Measurements from ENCODE around the gene VPS16.
"Not testable (repeated sequence)": the region's sequence is repeated elsewhere in the genome, so short reads cannot be mapped to it uniquely, and the experiment has no call there.

The VPS16 gene

GRCh38 chr20:2872459-2873009 is 32.0 kb downstream of the VPS16 start:
- DNase-seq = peak; percentile 49 to 68

GRCh38 chr20:2873010-2873746 is 32.6 kb downstream of the VPS16 start, which contains the start of gene PTPRA:
TSS of gene PTPRA (plus strand) at chr20:2873481. CDS start at chr20:2964278, 90,797 bp downstream.
- peak; percentile 82 to 91 for DNase-seq

DNA sequence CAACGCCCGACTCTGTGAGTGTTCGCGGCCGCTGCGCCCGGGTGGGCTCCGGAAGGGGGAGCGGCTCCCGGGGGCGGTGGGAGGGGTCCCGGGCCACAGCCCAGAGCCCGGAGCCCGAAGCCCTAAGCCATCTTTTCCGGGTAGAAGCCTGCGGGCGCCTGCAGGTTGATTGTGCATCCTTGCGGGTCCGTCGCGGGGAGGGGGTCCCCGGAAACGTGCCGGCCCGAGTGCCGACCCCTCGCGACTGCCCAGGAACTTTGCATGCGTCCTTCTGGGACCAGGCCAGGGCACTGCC is 33.1 kb downstream of the VPS16 start:
- no peak for DNase-seq

DNA sequence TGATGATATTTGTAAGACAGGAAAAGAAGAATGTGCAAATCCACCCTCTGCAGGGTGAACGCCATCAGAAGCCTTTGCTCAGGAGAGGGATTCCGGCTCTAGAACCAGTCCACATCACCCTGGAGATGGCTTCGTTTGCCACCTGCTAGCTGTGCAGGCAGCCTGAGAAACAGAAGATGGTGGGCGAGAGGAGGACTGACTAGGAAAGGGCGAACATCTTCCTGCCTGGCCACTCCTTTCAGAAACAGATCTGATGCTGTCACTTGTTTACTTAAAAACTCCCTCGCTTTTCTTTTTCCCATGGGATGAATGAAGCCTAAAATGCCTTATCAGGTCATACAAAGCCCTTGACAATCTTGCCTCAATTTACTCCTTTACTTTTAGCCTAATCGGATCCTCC is 33.9 kb downstream of the VPS16 start:
- DNase-seq = no peak

DNA sequence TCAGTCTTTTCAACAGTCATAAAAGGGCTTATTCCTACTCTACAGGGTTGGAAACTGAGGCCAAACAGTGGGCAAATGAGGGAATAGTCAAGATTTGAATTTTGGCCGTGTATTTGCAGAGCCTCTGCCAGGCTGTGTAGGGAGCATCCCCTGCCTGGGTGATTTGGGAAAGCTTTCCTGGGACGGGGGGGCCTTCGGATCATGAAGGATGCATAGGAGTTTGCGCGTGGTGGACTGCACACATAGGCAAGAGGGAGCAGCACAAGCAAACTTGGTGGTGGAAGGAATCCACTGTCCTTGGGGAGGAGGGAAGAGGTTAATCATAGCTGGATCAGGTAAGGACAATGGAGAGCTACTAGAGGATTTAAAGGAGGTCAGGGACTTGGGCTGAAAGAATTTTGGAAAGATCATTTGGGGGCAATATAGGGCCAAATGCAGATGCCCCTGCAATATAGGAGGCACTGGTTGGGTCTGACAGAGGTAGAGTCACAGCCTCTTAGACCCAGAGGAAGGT is 35.2 kb downstream of the VPS16 start:
- DNase-seq = no peak

GRCh38 chr20:2878515-2878914 is 38.0 kb downstream of the VPS16 start:
- no peak for DNase-seq

- DNase-seq = no peak
Observed at GRCh38 chr20:2879146-2879545, 38.6 kb downstream of the VPS16 start.

DNA sequence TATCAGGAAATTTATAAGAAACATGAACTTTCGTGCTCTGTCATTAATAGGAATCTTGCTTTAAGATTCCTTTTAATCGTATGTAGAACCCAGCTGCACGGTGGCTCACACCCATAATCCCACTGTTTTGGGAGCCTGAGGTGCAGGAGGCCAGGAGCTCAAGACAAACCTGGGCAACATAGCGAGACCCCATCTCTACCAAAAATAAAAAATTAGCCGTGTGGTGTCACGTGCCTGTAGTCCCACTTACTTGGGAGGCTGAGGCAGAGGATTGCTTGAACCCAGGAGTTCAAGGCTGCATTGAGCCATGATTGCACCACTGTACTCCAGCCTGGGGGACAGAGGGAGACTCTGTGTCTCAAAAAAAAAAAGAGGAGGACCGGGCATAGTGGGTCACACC is 40.1 kb downstream of the VPS16 start:
- no peak for DNase-seq

GRCh38 chr20:2883726-2884637 is 43.4 kb downstream of the VPS16 start:
- no peak for DNase-seq

- no peak for DNase-seq
Observed at GRCh38 chr20:2887715-2888114, 47.2 kb downstream of the VPS16 start.

- no peak for DNase-seq
Observed at GRCh38 chr20:2888224-2888955, 47.8 kb downstream of the VPS16 start.

- DNase-seq = no peak
Observed at GRCh38 chr20:2889209-2889608, 48.7 kb downstream of the VPS16 start.

DNA sequence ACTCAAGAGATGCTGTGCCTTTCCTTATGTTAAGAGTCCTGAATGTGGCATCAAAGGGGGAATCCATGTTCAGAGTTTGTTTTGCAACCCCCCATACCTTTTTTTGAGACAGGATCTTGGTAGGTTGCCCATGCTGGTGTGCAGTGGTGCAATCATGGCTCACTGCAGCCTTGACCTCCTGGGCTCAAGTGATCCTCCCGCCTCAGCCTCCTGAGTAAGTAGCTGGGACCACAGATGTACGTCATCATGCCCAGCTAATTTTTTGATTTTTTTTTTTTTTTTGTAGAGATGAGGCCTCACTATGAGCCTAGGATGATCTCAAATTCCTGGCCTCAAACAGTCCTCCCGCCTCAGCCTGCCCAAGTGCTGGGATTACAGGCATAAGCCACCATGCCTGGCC is 49.3 kb downstream of the VPS16 start:
- DNase-seq = no peak

- no peak for DNase-seq
Observed at GRCh38 chr20:2890742-2891141, 50.2 kb downstream of the VPS16 start.

DNA sequence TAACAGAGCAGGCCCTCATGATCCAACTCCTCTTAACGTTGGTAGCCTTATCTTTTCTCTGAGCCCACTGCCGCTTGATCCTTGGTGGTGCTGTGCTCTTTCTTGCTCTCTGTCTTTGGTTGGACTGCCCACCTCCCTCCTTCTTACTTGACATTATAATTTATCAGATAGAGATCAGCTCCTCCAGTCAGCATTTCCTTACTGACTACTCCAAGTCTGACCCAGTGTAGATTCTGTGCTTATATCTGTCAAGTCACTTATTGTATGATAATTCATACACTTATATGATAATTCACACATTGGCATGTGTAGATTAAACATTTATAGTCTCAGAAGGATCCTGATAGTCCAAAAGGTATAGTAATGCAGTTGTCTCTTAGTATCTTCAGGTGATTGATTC is 50.8 kb downstream of the VPS16 start:
- DNase-seq = no peak

DNA sequence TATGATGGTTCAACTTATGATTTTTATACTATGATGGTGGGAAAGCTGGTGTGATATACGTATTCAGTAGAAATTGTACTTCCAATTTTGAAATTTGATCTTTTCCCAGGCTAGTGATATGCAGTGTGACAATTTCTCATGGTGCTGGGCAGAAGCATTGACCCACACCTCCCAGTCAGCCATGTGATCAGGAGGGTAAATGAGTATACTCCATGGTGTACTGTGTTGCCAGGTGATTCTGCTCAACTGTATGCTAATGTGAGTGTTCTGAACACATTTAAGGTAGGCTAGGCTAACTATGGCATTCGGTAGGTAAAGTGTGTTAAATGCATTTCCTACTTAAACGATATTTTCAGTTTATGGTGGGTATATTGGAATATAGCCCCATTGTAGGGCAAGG is 51.8 kb downstream of the VPS16 start:
- no peak for DNase-seq

DNA sequence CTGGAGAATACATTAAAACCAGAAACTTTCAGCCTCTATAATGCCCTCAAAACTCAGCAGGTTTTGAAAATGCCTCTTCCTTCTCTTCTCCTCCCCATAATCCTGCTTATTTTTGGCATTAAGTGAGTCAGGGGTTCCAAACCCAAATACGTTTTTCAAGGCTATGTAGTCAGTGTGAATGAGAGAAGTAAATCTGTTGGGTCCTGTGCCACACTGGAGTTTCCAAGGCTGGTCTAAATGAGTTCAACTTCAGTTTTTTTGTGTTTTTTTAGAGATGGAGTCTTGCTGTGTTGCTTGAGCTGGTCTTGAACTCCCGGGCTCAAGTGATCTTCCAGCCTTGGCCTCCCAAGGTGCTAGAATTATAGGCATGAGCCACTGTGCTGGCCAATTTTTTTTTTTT is 53.7 kb downstream of the VPS16 start:
- DNase-seq = no peak

DNA sequence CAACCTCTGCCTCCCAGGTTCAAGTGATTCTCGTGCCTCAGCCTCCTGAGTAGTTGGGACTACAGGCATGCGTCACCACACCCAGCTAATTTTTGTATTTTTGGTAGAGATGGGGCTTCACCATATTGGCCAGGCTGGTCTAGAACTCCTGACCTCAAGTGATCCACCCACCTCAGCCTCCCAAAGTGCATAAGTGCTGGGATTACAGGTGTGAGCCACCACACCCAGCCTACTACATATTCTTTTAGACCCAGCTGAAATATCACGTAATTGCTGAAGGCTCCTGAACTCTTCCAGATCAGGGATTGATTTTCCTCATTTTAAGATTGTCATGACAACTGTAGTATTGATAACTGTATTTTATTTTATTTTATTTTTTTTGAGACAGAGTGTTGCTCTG is 54.6 kb downstream of the VPS16 start:
- not testable (repeated sequence) for DNase-seq

GRCh38 chr20:2899243-2899642 is 58.7 kb downstream of the VPS16 start:
- DNase-seq = no peak

DNA sequence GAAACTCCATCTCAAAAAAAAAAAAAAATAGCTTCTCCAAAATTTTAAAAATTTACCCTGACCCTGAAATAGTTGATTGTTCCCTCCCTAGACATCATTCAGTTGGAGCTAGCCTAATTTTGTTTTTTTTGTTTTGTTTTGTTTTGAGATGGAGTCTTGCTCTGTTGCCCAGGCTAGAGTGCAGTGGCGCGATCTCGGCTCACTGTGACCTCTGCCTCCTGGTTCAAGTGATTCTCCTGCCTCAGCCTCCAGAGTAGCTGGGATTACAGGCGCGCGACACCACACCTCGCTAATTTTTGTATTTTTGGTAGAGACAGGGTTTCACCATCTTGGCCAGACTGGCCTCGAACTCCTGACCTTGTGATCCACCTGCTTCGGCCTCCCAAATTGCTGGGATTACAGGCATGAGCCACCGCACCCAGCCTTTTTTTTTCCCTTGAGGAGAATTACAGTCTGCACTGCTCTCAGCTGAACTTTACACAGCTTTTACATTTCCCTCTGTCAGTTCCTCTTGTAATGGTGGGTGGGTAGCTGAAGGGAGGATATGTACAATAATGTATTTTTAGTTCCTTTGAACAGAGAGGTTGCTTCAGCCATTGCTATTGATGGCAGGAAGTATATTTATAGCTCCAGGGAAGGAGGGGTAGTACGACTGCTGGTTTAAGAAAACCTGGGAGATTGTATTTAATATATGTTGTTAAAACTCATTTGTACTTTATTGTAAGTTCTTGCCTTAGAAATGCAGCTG is 60.5 kb downstream of the VPS16 start:
- DNase-seq = no peak

GRCh38 chr20:2902291-2902690 is 61.7 kb downstream of the VPS16 start:
- DNase-seq = no peak

DNA sequence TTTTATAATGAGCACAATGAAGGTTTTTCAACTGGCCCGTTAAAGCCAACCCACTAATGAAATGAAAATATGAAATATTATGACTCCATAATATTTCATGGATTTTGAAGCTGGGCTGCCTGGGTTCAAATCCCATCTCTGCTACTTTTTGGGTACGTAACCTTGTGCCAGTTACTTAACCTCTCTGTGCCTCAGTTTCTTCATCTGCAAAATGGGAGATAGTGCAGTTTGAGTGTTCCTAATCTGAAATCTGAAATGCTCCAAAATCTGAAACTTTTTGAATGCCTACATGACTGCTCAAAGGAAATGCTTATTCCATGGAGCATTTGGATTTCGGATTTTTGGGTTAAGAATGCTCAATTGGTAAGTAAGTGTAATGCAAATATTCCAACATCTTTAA is 62.3 kb downstream of the VPS16 start:
- DNase-seq = no peak

Data from NCI-H1930 (cell line).